Neural cell (in vitro differentiated cells): ENCODE data around the gene STPG2.

Experiments
- CTCF ChIP-seq: fragments of 450-650 bp; IDR thresholded peaks from 2 replicates; pipeline ENCODE4 v1.5.1; 2014; ENCODE audit warnings: antibody characterized with exemption, mild to moderate bottlenecking, moderate library complexity; ENCODE audit not compliant: poor library complexity, severe bottlenecking
- EZH2 ChIP-seq: fragments of 200-600, 300-800 bp; shearing (Covaris generic), sonication (generic); IDR thresholded peaks from 2 replicates; pipeline ENCODE4 v1.6.1; 2014; ENCODE audit warnings: antibody characterized with exemption, low read length, borderline replicate concordance, mild to moderate bottlenecking; ENCODE audit not compliant: insufficient read depth, poor library complexity, severe bottlenecking
- RAD21 ChIP-seq: fragments of 450-650 bp; conservative IDR thresholded peaks from 2 replicates; pipeline ENCODE4 v1.6.1; 2014; ENCODE audit warnings: antibody characterized with exemption, mild to moderate bottlenecking, moderate library complexity
- REST ChIP-seq: IDR thresholded peaks from 2 replicates; pipeline ENCODE4 v1.6.1; 2012; ENCODE audit warnings: borderline replicate concordance

- TF ChIP-seq REST (no peak), EZH2 (no peak), CTCF (no peak), RAD21 (no peak)
Observed at GRCh38 chr4:97665553-97665952, 477.7 kb downstream of the STPG2 start.
